ENCODE data around the gene RPS4Y2.

Gene RPS4Y2

DNA sequence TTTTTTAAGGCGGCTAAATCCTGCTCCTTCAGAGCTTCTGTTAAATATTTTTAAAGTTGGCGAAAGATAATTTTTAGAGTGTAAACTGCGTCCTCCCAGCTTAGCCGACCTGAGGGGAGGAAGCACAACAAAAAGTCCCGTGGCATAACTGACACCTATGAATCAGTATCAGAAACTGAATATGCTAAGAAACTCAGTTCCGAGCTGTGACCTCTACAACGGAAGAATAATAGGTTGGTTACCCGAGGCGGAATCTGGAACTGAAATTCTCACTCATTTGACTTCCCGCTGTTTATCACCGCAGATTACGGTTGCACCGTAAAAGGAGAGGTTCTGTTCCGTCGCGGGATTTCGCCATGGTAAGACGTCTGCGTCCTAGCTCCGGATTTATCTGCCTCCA lies at the start of gene RPS4Y2:
RPS4Y2 (plus strand) TSS at position 301 of the 400 bp plus-strand sequence; CDS start at position 357, 56 bp downstream.
- DNase-seq: no peak

DNA sequence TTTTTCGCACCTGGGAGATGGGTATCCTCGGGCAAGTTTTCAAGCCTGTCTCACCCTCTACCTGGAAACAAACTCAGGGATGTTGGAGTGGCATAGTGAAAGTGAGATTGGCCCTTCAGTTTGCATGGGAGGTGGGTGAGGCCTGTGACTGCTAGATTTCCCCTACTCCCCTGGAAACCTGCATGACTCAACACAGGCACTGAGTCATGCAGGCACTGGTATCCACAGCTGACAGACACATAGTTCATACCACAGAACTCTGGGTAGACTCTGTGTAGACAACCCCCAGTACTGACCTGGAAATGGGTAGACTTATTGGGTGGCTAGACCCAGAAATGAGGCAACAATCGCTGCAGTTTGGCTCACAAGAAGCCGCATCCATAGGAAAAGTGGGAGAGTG lies 41.5 kb upstream of the RPS4Y2 start:
- no peak for DNase-seq

DNA sequence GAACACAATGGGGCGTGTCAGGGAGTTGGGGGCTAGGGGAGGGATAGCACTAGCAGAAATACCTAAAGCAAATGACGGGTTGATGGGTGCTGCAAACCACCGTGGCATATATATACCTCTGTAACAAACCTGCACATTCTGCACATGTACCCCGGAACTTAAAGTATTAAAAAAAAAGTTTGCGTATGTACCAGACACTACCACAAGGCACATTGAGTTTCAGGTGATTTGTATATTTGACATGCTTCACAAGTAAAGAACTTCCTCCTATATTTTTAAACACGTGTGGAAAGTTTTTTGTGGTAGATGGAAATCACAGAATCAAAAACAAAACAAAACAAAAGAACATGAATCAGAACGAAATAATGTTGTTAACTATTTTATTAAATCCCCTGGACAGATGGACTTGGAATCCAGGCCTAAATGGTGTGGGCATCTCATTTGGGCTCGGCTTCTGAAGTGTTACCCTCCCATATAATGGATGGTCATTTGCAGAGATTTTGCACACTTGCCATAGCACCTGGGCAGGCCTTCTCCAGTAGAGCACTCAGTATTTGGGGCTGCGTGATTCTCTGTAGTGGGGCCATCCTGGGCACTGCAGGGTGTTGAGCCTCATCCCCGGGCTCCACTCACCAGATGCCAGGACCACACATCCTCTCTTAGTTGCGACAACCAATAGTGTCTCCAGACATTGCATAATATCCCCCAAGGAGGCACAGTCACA lies 29.6 kb upstream of the RPS4Y2 start:
- no peak for DNase-seq

DNA sequence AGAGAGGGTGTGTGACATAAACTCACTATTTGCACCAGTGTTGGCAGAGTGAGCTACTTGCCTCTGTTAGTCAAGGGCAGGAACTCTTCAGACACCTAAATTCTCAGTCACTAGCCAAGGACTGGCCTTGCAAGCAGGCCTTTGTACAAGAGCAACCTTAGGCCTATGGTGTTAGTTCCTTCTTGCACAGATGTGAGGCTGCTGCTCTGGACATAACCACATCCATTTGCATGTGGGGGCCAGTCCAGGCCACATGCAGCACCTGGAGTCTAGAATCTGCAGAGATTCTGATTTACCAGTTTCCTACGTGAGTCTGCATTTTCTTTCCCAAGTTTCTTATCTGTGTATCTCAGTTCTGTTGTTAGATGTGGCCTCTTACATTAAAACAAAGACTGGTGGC lies 20.7 kb upstream of the RPS4Y2 start:
- no peak for DNase-seq

DNA sequence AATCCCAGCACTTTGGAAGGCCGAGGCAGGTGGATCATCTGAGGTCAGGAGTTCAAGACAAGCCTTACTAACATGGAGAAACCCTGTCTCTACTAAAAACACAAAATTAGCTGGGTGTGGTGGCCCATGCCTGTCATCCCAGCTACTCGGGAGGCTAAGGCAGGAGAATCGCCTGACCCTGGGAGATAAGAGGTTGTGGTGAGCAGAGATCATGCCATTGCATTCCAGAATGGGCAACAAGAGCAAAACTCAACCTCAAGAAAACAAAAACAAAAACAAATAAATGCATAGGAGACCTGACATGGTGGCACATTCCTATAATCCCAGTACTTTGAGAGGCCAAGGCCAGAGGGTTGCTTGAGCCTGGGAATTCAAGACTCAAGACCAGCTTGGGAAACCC lies 16.1 kb upstream of the RPS4Y2 start:
- no peak for DNase-seq

DNA sequence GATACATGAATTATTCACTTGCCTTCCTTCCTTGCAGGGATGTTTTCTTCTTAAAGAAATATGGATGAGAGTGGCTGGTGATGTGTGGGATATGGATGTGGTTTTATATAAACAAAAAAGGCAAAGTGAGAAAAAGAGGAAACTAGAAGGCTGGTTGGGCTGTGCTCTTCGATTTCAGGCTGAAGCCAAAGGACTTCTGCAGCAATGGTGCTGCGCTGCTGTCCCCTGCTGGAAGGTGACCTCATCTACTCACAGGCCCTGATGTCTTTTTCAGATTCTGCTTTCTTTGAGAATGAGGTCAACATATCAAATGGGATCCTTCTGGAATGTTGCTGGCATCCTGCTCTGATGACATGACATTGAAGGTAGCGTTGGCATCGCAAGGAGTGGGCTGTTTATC lies 15.3 kb upstream of the RPS4Y2 start:
- no peak for DNase-seq

DNA sequence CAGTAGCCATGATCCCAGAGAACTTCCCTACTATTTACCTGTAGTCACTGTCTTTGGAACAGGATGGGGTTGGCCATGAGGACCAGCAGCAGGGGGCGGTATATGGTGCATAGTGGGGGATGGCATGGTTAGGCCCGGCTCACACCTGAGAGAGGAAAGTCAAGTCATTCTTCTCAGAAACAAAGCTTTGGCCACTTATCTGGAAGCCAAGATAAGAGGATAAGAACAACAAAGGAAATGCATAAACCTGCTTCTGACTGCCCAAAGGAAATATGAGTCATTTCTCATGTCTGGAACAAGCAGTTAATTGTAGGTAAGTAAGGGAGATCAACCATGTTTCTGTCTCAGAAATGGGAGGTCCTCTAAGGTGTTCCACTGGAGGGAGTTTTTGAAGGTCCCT lies 10.8 kb upstream of the RPS4Y2 start:
- DNase-seq: no peak

DNA sequence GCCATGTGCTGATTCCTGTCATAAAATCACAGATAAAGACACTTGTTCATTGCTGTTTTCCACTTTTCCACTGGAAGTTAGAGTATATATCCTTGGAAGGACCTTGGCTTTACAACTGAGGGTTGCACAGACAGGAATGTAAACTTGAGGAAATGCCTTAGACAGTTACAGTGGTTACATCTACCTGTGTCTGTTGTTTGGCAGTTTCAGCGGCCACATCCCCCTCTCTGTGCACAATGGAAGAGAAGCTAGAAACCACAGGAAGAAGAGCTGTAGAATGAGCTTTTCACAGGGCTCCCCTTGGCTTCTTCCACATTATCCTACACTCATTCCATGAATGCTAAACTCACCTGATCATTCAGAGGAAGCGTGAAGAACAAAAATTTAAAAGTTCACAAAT lies 9.0 kb upstream of the RPS4Y2 start:
- DNase-seq: no peak

DNA sequence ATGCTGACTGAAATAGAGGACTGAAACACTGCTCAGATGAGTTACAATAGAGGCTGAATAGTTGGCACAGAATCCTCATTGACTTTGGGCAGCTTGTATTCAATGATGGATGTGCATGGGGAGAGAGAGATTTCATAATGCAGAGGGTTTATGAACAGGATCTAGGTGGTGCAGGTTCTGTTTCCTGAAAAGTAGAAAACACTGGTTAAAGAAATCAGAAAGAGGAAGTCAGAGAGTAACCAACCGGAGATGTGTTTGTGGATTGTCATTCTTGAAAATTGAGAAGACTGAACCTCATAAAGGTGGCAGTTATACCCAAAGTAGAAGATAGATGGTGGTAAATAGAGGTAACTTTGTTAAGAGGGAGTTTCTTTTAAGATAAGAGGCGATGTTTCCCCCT lies 8.0 kb downstream of the RPS4Y2 start:
- DNase-seq: no peak

DNA sequence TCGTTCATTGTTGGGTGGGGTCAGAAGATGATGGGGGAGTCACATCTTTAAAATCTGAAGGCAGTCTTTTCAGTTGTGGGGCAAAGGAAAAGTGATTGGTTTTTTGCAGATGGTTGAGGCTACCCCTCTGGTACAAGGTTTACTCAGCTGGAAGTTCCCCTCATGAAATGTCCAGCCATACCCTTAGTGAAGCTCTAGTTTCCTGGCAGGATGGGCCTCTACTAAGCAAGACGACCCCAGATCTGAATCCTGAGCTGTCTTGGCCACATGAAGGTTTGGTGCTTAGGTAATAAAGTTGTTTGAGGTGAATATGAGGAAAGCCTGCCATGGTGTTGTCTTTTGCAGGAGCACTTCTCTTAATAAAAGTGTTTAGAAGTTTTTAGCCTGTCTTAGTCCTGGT lies 9.2 kb downstream of the RPS4Y2 start:
- DNase-seq: no peak

DNA sequence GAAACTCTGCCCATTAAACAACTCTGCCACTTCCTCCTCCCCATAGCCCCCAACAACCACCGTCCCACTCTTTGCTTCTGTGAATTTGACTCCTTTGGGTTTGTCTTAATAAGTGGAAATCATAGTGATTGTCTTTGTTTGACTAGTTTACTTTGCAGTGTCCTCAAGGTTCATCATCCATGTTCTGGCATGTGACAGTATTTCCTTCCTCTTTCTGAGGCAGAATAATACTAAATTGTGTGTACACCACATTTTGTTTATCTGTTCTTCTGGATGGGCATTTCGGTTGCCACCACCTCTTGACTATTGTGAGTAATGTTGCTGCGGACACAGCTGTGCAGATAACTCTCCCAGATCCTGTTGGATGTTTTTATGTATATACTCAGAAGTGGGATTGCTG lies 14.8 kb downstream of the RPS4Y2 start:
- no peak for DNase-seq

DNA sequence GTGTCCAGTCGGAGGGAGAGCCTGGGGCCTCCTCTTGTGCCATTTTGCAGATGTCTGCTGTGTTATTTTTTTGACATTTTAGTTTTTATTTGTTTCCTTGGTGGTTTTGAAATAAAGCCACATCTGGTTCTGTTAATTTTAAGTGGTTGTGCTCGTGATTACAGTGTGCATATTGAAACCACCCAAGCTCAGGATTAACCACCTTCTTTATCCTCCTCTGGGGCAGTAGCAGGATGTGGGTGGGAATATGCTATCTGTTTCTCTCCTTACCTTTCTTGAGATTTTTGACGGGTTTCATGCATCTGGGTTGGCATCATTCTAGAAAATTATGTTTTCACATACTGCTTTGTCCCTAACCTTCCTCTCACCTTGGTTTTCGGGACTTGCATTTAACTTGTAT lies 20.2 kb downstream of the RPS4Y2 start:
- DNase-seq: no peak

DNA sequence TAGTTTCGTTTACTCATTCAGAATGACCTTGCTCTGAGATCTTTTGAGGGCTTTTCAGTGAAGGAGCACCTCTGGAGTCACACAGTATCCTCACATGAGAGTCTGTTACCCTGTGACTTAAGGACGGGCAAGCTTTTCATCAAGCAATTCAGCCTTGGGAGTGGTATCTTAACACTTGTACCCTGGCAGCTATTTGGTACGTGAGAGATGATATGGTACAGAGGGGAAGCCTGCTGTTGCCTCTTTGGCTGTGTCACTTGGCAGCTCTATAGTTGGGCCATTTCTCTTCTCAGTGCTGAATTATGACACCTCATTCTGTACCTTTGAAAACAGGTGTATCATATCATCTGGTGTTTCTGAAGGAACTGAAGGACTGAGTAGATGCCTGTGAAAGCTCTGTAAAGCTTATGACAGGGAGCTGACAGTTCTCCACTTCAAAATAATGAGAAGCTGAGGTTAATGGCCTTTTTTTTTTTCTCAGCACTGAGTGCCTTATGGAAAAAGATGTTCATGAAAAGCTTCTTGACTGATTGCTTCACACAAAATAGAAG lies 24.3 kb downstream of the RPS4Y2 start:
- DNase-seq: no peak

DNA sequence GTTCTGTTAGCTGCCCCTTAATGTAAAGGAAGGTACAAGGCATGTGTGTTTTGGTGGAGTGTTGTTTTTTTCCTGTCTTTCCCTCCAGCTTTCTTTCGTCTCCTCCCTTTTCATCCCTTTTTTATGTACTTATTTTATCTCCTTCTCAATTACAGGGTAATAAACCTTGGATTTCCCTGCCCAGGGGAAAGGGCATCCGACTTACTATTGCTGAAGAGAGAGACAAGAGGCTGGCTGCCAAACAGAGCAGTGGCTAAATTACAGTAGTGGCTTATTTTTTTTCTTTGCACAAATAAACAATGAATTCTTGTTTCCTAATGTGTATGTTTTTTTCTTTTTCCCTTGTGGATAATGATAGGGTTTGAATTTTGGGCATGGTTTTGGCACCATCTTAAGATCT lies 24.9 kb downstream of the RPS4Y2 start:
- no peak for DNase-seq

DNA sequence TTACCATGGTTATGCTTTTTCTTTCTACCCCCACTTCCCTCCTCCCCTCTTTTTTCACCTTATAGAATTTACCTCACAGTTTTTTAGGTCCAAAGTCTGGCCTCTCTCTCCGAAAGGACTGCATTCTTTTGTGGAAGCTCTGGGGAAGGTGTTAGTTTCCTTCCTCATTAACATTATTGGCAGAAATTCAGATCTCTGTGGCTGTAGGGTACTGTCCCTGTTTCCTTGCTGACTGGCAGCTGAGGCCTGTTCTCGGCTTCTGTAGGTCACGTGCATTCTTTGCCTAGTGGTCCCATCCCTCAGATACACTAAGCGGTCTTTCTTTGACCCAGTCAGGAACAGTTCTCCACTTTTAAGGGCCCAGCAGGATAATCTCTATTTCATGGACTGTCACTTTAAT lies 25.5 kb downstream of the RPS4Y2 start:
- DNase-seq: no peak

DNA sequence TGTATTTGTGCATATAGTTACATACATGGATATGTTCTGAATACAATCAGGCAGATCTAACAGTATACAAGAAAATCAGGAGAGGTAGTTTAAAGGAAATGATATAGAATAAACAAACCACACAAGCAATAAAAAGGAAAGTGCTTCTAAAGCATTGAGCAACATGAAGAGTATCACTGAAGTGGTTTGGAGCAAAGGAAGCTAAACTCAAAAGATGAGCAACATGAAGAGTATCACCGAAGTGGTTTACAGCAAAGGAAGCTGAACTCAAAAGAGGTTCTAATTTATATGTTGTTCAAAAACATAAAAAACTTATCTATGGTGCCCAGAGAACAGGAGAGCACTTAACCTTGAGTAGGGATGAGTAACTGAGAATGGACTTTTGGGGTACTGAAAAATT lies 29.1 kb downstream of the RPS4Y2 start:
- no peak for DNase-seq

DNA sequence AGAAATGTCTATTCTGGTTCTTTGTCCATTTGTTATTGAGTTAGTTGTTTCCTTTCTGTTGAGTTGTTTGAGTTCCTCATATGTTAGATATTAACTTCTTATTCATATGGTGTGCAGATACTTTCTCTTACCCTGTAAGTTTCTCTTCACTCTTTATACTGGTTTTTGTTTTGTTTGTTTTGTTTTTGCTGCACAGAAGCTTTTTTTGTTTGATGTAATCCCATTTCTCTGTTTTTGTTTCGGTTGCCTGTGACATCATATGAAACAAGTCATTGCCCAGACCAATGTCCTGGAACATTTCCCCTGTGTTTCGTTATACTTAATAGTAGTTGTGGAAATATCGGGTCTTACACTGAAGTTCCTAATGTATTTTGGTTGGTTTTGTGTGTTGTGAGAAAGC lies 31.2 kb downstream of the RPS4Y2 start:
- no peak for DNase-seq

DNA sequence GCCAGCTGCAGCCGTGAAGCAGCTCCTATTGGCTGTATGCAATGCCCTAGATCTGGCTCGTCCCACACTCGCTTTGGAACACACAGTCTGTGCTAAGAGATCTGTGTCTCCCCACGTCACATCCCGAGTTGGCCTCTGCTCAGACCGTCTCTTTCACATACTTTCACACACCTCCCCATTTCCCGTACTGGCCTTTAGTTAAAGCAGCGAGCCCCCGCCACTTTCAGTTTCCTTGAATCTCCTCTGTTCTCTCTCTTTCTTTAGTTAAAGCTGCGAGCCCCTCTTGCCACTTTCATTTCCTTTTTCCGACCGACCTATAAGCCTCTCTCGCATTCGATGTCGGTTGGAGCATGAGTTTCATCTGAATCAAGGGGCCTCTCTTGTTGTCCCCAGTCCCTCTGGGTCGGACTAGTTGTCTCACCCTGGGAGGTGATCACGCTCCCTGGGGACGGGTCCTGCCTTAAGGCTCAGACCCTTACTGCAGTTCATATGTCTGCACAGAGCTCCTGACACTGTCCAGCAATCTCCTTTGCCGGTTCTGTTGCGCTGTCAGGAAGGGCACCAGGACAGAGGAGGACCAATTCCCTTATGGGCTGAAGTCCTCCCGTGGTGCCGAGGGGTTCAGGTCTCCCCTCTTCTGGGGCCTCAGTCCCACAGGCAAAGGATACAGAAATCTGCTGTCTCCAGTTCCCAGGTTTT lies 42.6 kb downstream of the RPS4Y2 start:
- no peak for DNase-seq

DNA sequence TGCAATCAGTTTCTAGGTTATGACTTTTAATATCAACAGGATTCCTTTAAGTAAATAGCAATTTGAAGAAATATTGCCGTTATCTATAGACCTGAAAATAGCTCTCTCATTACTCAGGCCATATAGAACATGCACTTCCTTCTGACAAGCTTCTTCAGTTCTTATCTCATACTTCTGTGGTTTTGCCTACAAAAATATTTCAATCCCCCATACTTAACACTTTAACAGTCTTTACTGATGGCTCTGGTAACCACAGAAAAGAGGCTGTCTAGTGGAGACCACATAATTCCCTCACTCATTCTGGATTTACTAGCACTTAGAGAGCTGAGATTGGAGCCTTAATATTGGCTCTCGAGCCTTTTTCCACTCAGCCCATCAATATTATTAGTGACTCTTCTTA lies 46.8 kb downstream of the RPS4Y2 start:
- no peak for DNase-seq

DNA sequence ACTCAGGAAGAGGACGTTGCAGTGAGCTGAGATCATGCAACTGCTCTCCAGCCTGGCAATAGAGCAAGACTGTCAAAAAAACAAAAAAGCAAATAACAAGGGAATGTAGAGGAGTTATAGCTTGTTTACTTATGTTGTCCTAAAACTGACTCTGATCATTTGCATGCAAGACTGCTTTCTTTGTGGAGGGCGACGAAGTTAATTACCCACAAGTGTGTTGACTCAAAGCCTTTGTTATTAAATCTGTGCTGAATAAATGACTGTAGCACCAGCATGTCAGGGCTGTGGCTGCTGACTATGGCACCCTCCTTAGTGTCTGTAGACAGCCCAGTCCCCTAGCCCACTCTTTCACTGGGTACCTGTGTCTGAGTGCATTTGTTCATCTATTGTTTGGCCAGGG lies 50.3 kb downstream of the RPS4Y2 start:
- no peak for DNase-seq

DNA sequence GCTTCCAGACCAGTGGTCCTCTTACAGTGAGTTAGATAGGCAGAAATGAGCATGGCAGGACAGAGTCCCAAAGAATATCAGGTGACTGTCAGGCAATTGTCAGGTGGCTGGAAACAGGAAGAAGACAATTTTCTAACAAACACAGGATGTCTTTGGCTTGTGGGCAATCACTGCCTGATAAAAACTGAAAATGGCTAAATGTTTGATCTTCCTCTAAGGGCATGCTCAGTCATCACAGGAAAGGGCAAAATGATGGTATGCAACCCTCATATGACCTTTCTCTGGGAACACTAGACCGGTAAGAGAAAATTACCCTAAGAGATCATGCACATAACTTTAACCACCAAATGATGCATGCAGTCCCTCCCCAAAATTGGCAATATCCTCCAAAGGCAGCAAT lies 57.6 kb downstream of the RPS4Y2 start:
- no peak for DNase-seq

DNA sequence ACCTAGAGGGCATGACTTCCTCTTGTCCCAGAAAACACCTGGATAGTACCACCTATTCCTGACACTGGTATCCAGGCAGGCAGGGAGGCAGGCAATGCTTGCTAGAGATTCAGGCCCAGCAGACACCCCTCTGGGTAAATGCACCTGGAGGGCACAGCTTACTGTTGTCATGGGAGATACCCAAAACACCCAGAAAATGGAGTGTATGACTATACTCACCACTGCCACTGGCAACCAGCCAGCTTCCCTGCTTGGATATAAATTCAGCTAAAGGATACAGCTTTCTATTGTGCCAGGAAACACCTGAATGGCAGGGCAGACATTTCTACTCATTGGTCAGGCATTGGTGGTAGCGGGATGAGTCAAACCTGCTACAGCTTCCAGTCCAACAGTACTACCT lies 58.9 kb downstream of the RPS4Y2 start:
- no peak for DNase-seq

DNA sequence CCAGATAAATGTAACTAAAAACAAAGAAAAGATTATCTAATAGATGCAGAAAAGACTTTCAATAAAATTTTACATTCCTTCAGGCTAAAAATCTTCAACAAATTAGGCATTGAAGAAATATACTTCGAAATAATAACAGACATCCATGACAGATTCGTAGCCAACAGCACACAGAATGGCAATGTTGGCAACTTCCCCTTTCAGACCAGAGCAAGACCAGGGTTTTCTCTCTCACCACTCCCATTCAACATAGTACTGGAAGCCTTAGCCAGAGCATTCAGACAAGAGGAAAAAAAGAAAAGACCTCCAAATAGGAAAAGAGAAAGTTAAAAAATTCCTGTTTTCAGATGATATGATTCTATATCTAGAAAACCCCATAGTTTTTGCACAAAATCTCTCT lies 61.2 kb downstream of the RPS4Y2 start:
- DNase-seq: no peak
